Measurements from ENCODE around the gene TKT.

DNA sequence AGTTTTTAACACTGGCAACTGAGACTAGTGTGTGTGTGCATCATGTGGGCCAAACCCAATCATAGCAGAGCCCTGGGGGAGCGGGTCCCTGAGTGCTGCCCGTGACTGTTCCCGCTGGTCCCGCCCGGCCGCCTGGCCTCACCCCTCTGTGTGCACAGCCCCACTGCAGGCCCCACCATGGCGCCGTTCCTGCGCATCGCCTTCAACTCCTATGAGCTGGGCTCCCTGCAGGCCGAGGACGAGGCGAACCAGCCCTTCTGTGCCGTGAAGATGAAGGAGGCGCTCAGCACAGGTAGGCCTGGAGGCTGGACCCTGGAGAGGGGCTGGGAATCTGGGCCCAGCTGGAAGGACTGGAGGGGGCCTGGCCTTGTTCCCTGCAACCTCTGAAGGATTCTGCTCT, 77.6 kb downstream of the TKT start:
- TF ChIP-seq RAD21 (conservative IDR thresholded peaks at IDR 0.05 in 1 of 2, IDR thresholded peaks at IDR 0.05 in 1 of 2) (no peak), CTCF (IDR thresholded peaks at IDR 0.05) (no peak), RCOR1 (IDR thresholded peaks at IDR 0.05; ENCODE audit: low read depth, low read length) (no peak), HOXA7 (CRISPR knock-in tag; IDR thresholded peaks at IDR 0.05) (no peak), EP300 (IDR thresholded peaks at IDR 0.05) (no peak), CEBPB (IDR thresholded peaks at IDR 0.05) (no peak)
- TF ChIP-seq, protein P1, sequence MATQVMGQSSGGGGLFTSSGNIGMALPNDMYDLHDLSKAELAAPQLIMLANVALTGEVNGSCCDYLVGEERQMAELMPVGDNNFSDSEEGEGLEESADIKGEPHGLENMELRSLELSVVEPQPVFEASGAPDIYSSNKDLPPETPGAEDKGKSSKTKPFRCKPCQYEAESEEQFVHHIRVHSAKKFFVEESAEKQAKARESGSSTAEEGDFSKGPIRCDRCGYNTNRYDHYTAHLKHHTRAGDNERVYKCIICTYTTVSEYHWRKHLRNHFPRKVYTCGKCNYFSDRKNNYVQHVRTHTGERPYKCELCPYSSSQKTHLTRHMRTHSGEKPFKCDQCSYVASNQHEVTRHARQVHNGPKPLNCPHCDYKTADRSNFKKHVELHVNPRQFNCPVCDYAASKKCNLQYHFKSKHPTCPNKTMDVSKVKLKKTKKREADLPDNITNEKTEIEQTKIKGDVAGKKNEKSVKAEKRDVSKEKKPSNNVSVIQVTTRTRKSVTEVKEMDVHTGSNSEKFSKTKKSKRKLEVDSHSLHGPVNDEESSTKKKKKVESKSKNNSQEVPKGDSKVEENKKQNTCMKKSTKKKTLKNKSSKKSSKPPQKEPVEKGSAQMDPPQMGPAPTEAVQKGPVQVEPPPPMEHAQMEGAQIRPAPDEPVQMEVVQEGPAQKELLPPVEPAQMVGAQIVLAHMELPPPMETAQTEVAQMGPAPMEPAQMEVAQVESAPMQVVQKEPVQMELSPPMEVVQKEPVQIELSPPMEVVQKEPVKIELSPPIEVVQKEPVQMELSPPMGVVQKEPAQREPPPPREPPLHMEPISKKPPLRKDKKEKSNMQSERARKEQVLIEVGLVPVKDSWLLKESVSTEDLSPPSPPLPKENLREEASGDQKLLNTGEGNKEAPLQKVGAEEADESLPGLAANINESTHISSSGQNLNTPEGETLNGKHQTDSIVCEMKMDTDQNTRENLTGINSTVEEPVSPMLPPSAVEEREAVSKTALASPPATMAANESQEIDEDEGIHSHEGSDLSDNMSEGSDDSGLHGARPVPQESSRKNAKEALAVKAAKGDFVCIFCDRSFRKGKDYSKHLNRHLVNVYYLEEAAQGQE (IDR thresholded peaks at IDR 0.05), result no peak
- TF ChIP-seq, protein P2, sequence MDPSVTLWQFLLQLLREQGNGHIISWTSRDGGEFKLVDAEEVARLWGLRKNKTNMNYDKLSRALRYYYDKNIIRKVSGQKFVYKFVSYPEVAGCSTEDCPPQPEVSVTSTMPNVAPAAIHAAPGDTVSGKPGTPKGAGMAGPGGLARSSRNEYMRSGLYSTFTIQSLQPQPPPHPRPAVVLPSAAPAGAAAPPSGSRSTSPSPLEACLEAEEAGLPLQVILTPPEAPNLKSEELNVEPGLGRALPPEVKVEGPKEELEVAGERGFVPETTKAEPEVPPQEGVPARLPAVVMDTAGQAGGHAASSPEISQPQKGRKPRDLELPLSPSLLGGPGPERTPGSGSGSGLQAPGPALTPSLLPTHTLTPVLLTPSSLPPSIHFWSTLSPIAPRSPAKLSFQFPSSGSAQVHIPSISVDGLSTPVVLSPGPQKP (IDR thresholded peaks at IDR 0.05; ENCODE audit: low read depth, low read length), result no peak

All from A549 (cell line).